ENCODE results near the gene RAPSN. TPM values are rescaled to one million over a fixed set of nuclear protein-coding genes. Genes with fewer than 3 reads are reported as not detected.
A peak's percentile ranks its signal among the peaks of the same experiment; 100 is the strongest.

Gene RAPSN
- 0.35 TPM for total RNA-seq

GRCh38 chr11:47448566-47449427 lies at the start of gene RAPSN:
Gene RAPSN (minus strand): TSS chr11:47449136. CDS start chr11:47448964, 172 bp downstream.
- no peak for DNase-seq (ENCODE audit: low spot score)

DNA sequence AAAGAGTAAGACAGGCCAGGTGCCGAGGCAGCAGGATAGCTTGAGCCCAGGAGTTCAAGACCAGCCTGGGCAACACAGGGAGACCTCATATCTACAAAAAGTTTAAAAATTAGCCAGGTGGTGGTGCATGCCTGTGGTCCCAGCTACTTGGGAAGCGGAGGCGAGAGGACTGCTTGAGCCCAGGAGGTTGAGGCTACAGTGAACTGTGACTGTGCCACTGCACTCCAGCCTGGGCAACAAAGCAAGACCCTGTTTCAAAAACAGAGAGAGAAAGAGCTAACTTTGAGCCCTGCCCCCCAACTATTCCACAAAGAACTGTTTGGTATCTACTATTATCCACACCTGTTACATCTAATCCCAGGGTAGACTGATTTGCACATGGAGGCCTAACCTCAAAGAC lies 49.2 kb upstream of the RAPSN start:
- DNase-seq (ENCODE audit: low spot score): no peak

DNA sequence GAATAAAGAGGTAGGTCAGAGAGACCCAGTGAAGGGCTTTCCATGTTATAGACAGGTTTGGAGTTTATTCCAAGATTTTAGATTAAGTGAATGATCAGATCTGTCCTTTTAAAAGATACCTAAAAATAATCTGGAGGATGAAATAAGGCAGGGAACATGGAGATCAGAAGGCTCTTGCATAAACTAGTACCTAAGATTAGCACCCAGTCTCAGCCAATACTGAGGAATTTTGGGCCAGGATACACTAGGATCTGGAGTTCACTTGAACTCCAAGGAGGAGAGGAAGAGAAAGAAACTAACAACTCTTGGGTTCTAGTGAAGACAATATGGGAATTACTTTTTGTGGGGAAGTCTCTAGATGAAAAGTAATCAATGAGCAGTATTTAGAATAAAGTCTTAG lies 47.9 kb upstream of the RAPSN start:
- DNase-seq (ENCODE audit: low spot score): no peak

- no peak for DNase-seq (ENCODE audit: low spot score)
Measured at GRCh38 chr11:47495856-47496217, 46.9 kb upstream of the RAPSN start.

DNA sequence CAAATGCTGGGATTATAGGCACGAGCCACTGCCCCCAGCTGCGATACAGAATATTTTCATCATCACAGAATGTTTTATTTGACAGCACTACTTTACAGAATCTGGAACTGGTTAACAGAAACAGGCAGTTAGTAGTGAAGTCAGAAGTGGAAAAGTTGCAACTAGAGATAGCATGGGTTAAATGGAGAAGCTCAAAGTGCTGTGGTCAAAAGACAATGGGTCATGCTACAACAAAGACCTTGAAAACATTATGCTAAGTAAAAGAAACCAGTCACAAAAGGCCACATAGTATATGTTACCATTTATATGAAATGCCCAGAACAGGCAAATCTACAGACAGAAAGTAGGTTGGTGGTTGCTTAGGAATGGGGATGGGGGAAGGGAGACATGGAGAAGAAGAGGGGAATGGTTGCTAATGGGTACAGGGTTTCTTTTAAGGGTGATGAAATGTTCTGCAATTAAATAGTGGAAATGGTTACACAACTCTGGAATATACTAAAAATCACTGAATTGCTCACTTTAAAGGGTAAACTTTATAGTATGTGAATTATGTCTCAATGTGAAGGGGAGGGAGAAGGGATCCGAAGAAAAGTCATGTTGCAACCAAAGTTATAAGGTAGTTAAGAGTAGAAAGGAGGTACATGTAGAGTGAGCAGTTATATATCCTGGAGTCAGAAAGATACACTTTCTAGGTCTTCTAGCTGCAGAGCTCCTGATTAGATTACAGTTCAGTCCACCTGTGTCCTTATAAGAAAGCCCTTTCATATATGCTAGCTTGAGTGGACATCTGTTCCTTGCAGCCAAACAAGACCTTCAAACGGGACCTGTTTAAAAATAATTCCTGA lies 46.3 kb upstream of the RAPSN start:
- no peak for DNase-seq (ENCODE audit: low spot score)

DNA sequence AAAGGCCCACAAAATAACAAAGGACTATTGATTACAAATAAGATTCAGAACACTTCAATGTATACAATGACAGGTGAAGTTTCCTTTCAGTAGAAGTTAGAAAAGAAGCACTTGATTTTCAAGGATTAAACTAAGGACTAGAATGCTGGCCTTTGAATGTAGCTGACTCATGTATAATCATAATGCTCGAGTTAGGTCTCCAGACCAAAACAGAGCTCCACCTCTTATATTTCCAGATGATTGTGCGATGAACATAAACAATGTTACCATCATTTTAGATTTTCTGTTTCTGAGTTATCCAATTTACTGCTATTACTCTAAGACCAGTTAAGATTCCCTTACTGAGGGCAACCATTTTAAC lies 40.4 kb upstream of the RAPSN start:
- no peak for DNase-seq (ENCODE audit: low spot score)

DNA sequence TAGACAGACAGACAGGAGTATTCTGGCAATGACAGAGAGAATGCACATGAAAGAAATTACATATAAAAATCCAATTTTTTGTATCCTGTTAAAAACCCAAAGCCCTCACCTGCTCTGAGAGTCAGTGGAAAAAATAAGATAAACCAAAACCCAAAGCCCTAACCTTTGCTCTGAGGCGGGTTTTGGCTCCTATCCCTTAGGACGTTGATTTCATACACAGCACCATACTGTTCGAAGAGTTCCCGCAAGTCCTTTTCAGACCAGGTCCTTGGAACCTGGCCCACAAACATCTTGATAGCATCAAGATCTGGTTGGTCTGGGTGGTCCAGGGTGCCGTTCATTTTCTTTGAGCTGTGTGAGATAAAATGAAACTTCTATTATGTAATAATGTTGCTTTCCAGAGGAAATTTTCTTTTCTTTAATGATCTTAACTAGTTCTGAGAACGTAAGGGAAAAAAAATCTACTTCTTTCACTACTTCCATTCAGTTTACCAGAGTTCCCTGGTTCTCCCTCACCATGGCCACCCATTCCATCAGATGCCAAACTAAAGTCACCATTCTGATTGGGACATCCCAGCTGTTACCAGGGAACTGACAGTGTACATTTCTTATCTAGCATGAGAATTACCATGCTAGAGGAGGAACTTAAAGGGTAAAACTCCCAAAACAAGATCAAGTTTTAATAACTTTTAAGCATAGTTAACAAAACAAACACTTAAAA lies 39.9 kb upstream of the RAPSN start:
- DNase-seq (ENCODE audit: low spot score): no peak

- DNase-seq (ENCODE audit: low spot score): no peak
Measured at GRCh38 chr11:47488111-47488510, 39.2 kb upstream of the RAPSN start.

DNA sequence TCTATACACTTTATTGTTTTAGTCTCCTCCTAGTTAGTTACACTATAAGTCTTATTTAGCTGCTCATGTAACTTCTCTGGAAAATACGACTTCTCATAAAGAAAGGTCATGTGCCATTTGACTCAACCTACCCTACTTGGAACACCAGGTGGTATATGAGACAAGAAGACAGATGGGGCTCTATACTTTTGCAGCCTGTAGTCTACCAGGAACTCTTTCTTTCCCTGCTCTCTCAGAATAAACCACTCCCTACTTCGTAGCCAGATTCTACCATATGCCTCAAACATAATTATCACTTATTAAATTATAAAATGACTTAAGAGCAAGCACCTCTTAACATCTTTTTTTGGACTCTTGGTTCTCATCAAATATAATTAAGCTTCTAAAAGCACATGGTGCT lies 38.5 kb upstream of the RAPSN start:
- no peak for DNase-seq (ENCODE audit: low spot score)

GRCh38 chr11:47485107-47485506 lies 36.2 kb upstream of the RAPSN start:
- no peak for DNase-seq (ENCODE audit: low spot score)

DNA sequence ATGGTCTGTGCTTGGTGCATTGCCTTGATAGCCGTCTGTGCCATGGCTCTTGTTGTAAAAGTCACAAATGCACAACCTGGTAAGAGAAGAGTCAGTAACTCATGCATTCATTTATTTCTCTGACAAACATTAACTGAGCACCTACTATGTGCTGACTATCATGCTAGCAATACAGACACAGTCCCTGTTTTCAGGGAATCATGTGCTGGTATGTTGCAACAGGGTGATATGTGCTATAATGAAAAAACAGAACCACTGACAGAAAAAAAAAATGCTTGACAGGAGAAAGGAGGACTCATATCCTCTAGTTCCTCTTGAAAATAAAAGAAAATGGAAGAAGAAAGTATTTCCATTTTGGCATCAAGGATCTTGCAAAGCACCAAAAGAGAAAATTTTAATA lies 34.5 kb upstream of the RAPSN start:
- no peak for DNase-seq (ENCODE audit: low spot score)

- no peak for DNase-seq (ENCODE audit: low spot score)
Measured at GRCh38 chr11:47480762-47481161, 31.8 kb upstream of the RAPSN start.

DNA sequence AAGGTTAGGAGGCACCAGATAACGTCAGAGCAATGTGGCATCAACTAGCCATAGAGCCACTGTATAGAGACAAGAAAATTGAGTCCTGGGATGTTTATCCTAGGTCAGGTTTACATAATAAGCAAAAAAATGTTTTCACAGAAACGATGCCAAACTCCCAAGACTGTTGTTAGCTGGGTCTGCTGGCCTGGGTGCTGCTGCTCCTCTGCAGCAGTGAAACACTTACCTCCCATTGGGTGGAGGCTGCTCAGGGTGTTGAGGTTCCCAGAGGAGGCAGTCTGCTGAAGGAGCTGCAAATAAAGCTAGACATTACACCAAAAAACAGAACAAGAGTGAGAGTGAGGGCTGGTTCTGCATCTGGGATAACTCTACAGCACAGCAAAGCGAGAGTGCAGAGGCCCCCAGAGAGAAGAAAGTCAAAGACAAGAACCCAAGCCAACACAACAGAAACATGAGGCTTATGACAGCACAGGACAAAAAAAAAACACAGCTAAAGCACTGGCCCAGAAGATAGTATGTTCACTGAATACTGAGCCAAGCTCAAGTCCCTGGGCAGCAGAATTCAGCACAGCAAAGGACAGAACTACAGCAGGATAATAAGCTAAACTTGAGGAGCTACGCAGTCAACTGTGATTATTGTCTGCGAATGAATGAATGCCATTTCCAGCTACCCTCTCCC lies 29.9 kb upstream of the RAPSN start:
- DNase-seq (ENCODE audit: low spot score): no peak

DNA sequence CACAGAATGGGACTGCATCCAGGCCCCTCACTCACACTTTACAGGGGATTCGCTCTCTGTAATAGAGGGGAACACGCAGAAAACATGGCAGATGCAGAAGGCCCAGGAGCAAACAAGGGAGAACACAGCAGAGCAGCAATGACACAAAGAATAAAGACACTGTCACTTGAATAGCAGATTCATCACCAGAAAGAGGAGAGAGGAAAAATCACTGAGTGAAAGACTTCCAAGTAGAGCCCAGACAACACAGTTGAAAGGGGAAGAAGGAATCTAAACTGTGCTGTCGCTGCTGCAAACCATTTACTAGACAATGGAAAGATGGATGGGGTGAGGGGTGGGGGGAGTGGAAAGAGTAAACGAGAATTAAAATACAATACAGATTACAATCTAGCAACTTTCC lies 28.8 kb upstream of the RAPSN start:
- DNase-seq (ENCODE audit: low spot score): no peak

- DNase-seq (ENCODE audit: low spot score): no peak
Measured at GRCh38 chr11:47477323-47477722, 28.4 kb upstream of the RAPSN start.

- no peak for DNase-seq (ENCODE audit: low spot score)
Measured at GRCh38 chr11:47470671-47471070, 21.7 kb upstream of the RAPSN start.

GRCh38 chr11:47469361-47470179 lies 20.6 kb upstream of the RAPSN start:
- no peak for DNase-seq (ENCODE audit: low spot score)

- no peak for DNase-seq (ENCODE audit: low spot score)
Measured at GRCh38 chr11:47468598-47469214, 19.8 kb upstream of the RAPSN start.

DNA sequence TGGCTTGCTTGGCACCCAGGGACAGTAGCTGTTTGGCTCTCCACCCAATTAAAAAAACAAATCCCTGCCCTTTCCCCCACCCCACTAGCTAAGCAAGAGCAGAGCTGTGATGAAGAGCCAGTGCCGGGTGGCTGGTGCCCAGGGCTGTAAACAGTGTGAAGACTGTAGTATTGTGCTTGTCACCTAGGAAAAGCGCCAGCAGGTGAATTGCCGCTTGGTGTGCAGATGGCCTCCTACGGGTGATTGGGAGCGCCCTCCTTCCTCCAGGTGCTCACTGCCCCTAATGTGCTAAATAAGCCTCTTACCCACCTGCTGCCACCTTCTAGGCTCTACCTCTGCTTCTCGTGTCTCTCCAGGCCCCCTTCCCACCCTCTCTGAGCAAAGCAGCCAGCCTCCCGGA lies 18.4 kb upstream of the RAPSN start:
- DNase-seq (ENCODE audit: low spot score): no peak

GRCh38 chr11:47466701-47467250 lies 17.8 kb upstream of the RAPSN start:
- DNase-seq (ENCODE audit: low spot score): peak; percentile 37
